Testis (tissue), 2 donors: ENCODE data around the gene LIPG.

Experiments used
- CTCF ChIP-seq, 3 experiments: fragments of 450-650 bp in 2 of 3; fragments of 200-600 bp in 1 of 3; sonication (generic) in 1 of 3; IDR thresholded peaks; one replicate each; pipeline ENCODE4 v1.5.1; 2016 to 2019; ENCODE audit warnings: antibody characterized with exemption in 3 of 3, mild to moderate bottlenecking in 2 of 3, moderate library complexity in 1 of 3
- POLR2A ChIP-seq: fragments of 450-650 bp; IDR thresholded peaks from one replicate; pipeline ENCODE4 v1.6.1; 2017; ENCODE audit warnings: antibody characterized with exemption, mild to moderate bottlenecking, moderate library complexity

- TF ChIP-seq CTCF (IDR thresholded peaks at IDR 0.05): no peak
- TF ChIP-seq POLR2A: no peak
Observed at GRCh38 chr18:49647496-49648168, 85.8 kb downstream of the LIPG start.
